Adipocyte (in vitro differentiated cells): ENCODE measurements around the gene FAM184B.
A peak's percentile ranks its signal among the peaks of the same experiment; 100 is the strongest.

Experiments used
- DNase-seq: peaks from one replicate; pipeline ENCODE4 v3.0.0-alpha.2; 2015; ENCODE audit warnings: low read depth
- H3K27me3 ChIP-seq: replicated peaks from 2 replicates; pipeline ENCODE4 v1.7.0; 2013; ENCODE audit warnings: mild to moderate bottlenecking, low read length, moderate library complexity; ENCODE audit not compliant: control insufficient read depth, insufficient read depth
- H3K36me3 ChIP-seq: 2 replicates; pipeline ENCODE4 v1.7.0; 2013; ENCODE audit warnings: low read length, mild to moderate bottlenecking, moderate library complexity; ENCODE audit not compliant: control insufficient read depth, insufficient read depth, severe bottlenecking
- H3K4me1 ChIP-seq: 2 replicates; pipeline ENCODE4 v1.7.0; 2013; ENCODE audit warnings: mild to moderate bottlenecking, low read length, moderate library complexity; ENCODE audit not compliant: control insufficient read depth, insufficient read depth
- H3K4me3 ChIP-seq: 2 replicates; pipeline ENCODE4 v1.7.0; 2013; ENCODE audit warnings: mild to moderate bottlenecking, low read length, moderate library complexity
- H3K9ac ChIP-seq: 2 replicates; pipeline ENCODE4 v1.7.0; 2013; ENCODE audit warnings: mild to moderate bottlenecking, low read length, moderate library complexity
- H3K9me3 ChIP-seq: 2 replicates; pipeline ENCODE4 v1.7.0; 2013; ENCODE audit warnings: mild to moderate bottlenecking, low read length, moderate library complexity; ENCODE audit not compliant: control insufficient read depth

FAM184B gene

GRCh38 chr4:17807446-17807845, 26.0 kb upstream of the FAM184B start:
- Histone ChIP-seq H3K27me3 (no peaks in the 10 kb centered on the region), H3K36me3 (peaks cover 24% of the 10 kb centered on the region), H3K9ac (peak overlapping the region; percentile 95), H3K4me3 (peak overlapping the region; percentile 100), H3K9me3 (no peaks in the 10 kb centered on the region), H3K4me1 (peaks cover 37% of the 10 kb centered on the region)
- peak; percentile 35 for DNase-seq

- Histone ChIP-seq H3K9me3 (no peaks in the 10 kb centered on the region), H3K36me3 (peaks cover 26% of the 10 kb centered on the region), H3K27me3 (no peaks in the 10 kb centered on the region), H3K4me1 (peaks cover 36% of the 10 kb centered on the region), H3K4me3 (no peak overlapping the region), H3K9ac (no peak overlapping the region)
- DNase-seq, result no peak
These were observed 24.2 kb upstream of the FAM184B start for GRCh38 chr4:17805580-17806155.

- no peak for DNase-seq
- Histone ChIP-seq H3K4me3 (no peak overlapping the region), H3K4me1 (no peaks in the 10 kb centered on the region)
These were observed 16.4 kb upstream of the FAM184B start for GRCh38 chr4:17797808-17798207.

GRCh38 chr4:17794730-17795129, 13.3 kb upstream of the FAM184B start:
- Histone ChIP-seq H3K4me3 (no peak overlapping the region), H3K4me1 (no peaks in the 10 kb centered on the region), H3K9me3 (no peaks in the 10 kb centered on the region), H3K27me3 (no peaks in the 10 kb centered on the region), H3K9ac (no peak overlapping the region), H3K36me3 (no peaks in the 10 kb centered on the region)
- no peak for DNase-seq

More at GRCh38 chr4:17797808-17798207, 16.4 kb upstream of the FAM184B start:
- no peaks in the 10 kb centered on the region for H3K9me3 ChIP-seq
- no peak overlapping the region for H3K9ac ChIP-seq
- no peaks in the 10 kb centered on the region for H3K27me3 ChIP-seq
- peaks cover 10% of the 10 kb centered on the region for H3K36me3 ChIP-seq

GRCh38 chr4:17788956-17789355, 7.5 kb upstream of the FAM184B start:
- Histone ChIP-seq H3K4me3 (no peak overlapping the region), H3K27me3 (no peaks in the 10 kb centered on the region), H3K4me1 (no peaks in the 10 kb centered on the region), H3K9me3 (no peaks in the 10 kb centered on the region), H3K9ac (no peak overlapping the region), H3K36me3 (no peaks in the 10 kb centered on the region)
- no peak for DNase-seq

- H3K36me3 ChIP-seq, result no peaks in the 10 kb centered on the region
- H3K9ac ChIP-seq, result no peak overlapping the region
- H3K4me3 ChIP-seq, result no peak overlapping the region
- no peaks in the 10 kb centered on the region for H3K4me1 ChIP-seq
- H3K27me3 ChIP-seq, result no peaks in the 10 kb centered on the region
- peak; percentile 18 for DNase-seq
- no peaks in the 10 kb centered on the region for H3K9me3 ChIP-seq
These were observed 5.9 kb upstream of the FAM184B start for GRCh38 chr4:17787315-17787714.

GRCh38 chr4:17786567-17786966, 5.1 kb upstream of the FAM184B start:
- Histone ChIP-seq H3K4me1 (peaks cover 5% of the 10 kb centered on the region), H3K27me3 (no peaks in the 10 kb centered on the region), H3K9me3 (no peaks in the 10 kb centered on the region), H3K9ac (no peak overlapping the region), H3K36me3 (no peaks in the 10 kb centered on the region), H3K4me3 (no peak overlapping the region)
- DNase-seq, result no peak

- no peak overlapping the region for H3K9ac ChIP-seq
- no peak for DNase-seq
- H3K9me3 ChIP-seq, result no peaks in the 10 kb centered on the region
- peaks cover 8% of the 10 kb centered on the region for H3K4me1 ChIP-seq
- H3K27me3 ChIP-seq, result peaks cover under 1% of the 10 kb centered on the region
- H3K36me3 ChIP-seq, result no peaks in the 10 kb centered on the region
- H3K4me3 ChIP-seq, result no peak overlapping the region
These were observed 4.4 kb upstream of the FAM184B start for GRCh38 chr4:17785858-17786257.

GRCh38 chr4:17780501-17781299, 721 bp downstream of the FAM184B start:
- Histone ChIP-seq H3K9ac (no peak overlapping the region), H3K36me3 (no peaks in the 10 kb centered on the region), H3K4me3 (peak overlapping the region; percentile 80), H3K9me3 (no peaks in the 10 kb centered on the region), H3K27me3 (peaks cover 20% of the 10 kb centered on the region), H3K4me1 (peaks cover 8% of the 10 kb centered on the region)
- DNase-seq, result peak; percentile 27

- Histone ChIP-seq H3K27me3 (peaks cover 24% of the 10 kb centered on the region), H3K4me3 (no peak overlapping the region), H3K4me1 (peaks cover 8% of the 10 kb centered on the region), H3K9me3 (no peaks in the 10 kb centered on the region), H3K36me3 (no peaks in the 10 kb centered on the region), H3K9ac (no peak overlapping the region)
- no peak for DNase-seq
These were observed 3.0 kb downstream of the FAM184B start for GRCh38 chr4:17778431-17778830.

GRCh38 chr4:17773135-17773698, 8.2 kb downstream of the FAM184B start:
- Histone ChIP-seq H3K9ac (no peak overlapping the region), H3K4me3 (no peak overlapping the region), H3K4me1 (no peaks in the 10 kb centered on the region), H3K27me3 (peaks cover 4% of the 10 kb centered on the region), H3K36me3 (no peaks in the 10 kb centered on the region), H3K9me3 (no peaks in the 10 kb centered on the region)
- DNase-seq, result no peak
